T-cell (primary cell): ENCODE data around the gene SHB. TPM values are rescaled to one million over a fixed set of nuclear protein-coding genes. Genes with fewer than 3 reads are reported as not detected.

Experiments used
- ATAC-seq, 4 experiments: fragments of 200-7000 bp in 3 of 4; fragments of 150-1000 bp in 1 of 4; cut with Tn5 transposase; replicated peaks in 1 of 4; 1 replicate in 3 of 4; 2 replicates in 1 of 4; pipeline ENCODE4 v1.10.0; 2021; ENCODE audit warnings: moderate library complexity in 3 of 4, mild to moderate bottlenecking in 2 of 4, moderate number of reproducible peaks in 1 of 4
- CTCF ChIA-PET, 2 donors: fragments of 300-600 bp; sonication (Branson Sonifier 250); formaldehyde crosslinking; loops; one replicate each; lab custom pipeline; 2022; ENCODE audit warnings: antibody characterized with exemption in 2 of 2; lab: Charles Lee
- POLR2A ChIA-PET, 2 donors: fragments of 300-600 bp; sonication (Branson Sonifier 250); formaldehyde crosslinking; loops; one replicate each; lab custom pipeline; 2022; ENCODE audit warnings: antibody characterized with exemption in 2 of 2; lab: Charles Lee
- DNase-seq, 35 experiments: peaks; one replicate each; pipeline versions ENCODE4 v3.0.0 to v3.0.0-alpha.2; 2013 to 2023
- H3K27ac ChIP-seq: one replicate; pipeline ENCODE4 v1.5.1; 2013; ENCODE audit warnings: low read length
- H3K27me3 ChIP-seq, 2 experiments: replicated peaks in 1 of 2; 1 replicate in 1 of 2; 2 replicates in 1 of 2; pipeline versions ENCODE4 v1.6.1 to v1.7.0; 2013; ENCODE audit warnings: low read length in 1 of 2, mixed read lengths in 1 of 2; ENCODE audit not compliant: control insufficient read depth in 2 of 2, insufficient read depth in 2 of 2; ENCODE audit errors: extremely low read depth in 1 of 2
- H3K36me3 ChIP-seq, 2 donors: 1 replicate in 1 of 2; 2 replicates in 1 of 2; pipeline versions ENCODE4 v1.6.1 to v1.7.0; 2013; ENCODE audit warnings: low read length in 1 of 2; ENCODE audit not compliant: control insufficient read depth in 2 of 2, insufficient read depth in 1 of 2; ENCODE audit errors: extremely low read depth in 1 of 2
- H3K4me1 ChIP-seq, 2 experiments: 1 replicate in 1 of 2; 2 replicates in 1 of 2; pipeline versions ENCODE4 v1.6.1 to v1.7.0; 2013; ENCODE audit warnings: low read length in 2 of 2, mixed read lengths in 1 of 2; ENCODE audit not compliant: insufficient read depth in 2 of 2, control insufficient read depth in 1 of 2; ENCODE audit errors: extremely low read depth in 1 of 2
- H3K4me3 ChIP-seq, 2 donors: 1 replicate in 1 of 2; 2 replicates in 1 of 2; pipeline versions ENCODE4 v1.5.1 to v1.7.0; 2013; ENCODE audit warnings: mild to moderate bottlenecking in 2 of 2, low read length in 1 of 2, moderate library complexity in 1 of 2; ENCODE audit not compliant: control insufficient read depth in 1 of 2; ENCODE audit errors: extremely low read depth in 1 of 2
- H3K9me3 ChIP-seq: 2 replicates; pipeline ENCODE4 v1.7.0; 2013
- H3K27ac Mint-ChIP-seq, 2 donors: one replicate each; pipeline ENCODE4 v1.8.0; 2020 to 2021; ENCODE audit warnings: mild to moderate bottlenecking in 2 of 2, mixed read lengths in 2 of 2
- H3K27me3 Mint-ChIP-seq, 2 donors: one replicate each; pipeline ENCODE4 v1.8.0; 2021 to 2022; ENCODE audit warnings: mixed read lengths in 2 of 2
- H3K36me3 Mint-ChIP-seq: one replicate; pipeline ENCODE4 v1.8.0; 2021; ENCODE audit warnings: mixed read lengths
- H3K4me1 Mint-ChIP-seq, 3 donors: one replicate each; pipeline ENCODE4 v1.8.0; 2020 to 2022; ENCODE audit warnings: mixed read lengths in 3 of 3, mild to moderate bottlenecking in 1 of 3
- H3K4me3 Mint-ChIP-seq, 3 donors: one replicate each; pipeline ENCODE4 v1.8.0; 2020 to 2022; ENCODE audit warnings: mild to moderate bottlenecking in 3 of 3, mixed read lengths in 3 of 3, moderate library complexity in 3 of 3
- H3K9me3 Mint-ChIP-seq, 3 donors: one replicate each; pipeline ENCODE4 v1.8.0; 2020 to 2022; ENCODE audit warnings: mixed read lengths in 3 of 3
- WGBS: methylation state at CpG from one replicate; pipeline ENCODE4 v1.1.5; 2013; ENCODE audit warnings: missing lambda C conversion rate; ENCODE audit not compliant: insufficient coverage; 5-methylcytosine and 5-hydroxymethylcytosine counted together
- total RNA-seq, 35 experiments: library from RNA in 6 of 35; stranded (reverse) in 6 of 35; fragments of 120-200 nt in 1 of 35; gene quantifications; one replicate each; pipeline versions ENCODE4 v1.2.1 to v1.2.4 and lab custom pipeline; 2013 to 2026

The SHB gene
- total RNA-seq, 5 donors from 2014 or later (not counting 1 experiment from before 2014, with no cell fraction given): 1.2 to 1.5 (median 1.3) TPM

DNA sequence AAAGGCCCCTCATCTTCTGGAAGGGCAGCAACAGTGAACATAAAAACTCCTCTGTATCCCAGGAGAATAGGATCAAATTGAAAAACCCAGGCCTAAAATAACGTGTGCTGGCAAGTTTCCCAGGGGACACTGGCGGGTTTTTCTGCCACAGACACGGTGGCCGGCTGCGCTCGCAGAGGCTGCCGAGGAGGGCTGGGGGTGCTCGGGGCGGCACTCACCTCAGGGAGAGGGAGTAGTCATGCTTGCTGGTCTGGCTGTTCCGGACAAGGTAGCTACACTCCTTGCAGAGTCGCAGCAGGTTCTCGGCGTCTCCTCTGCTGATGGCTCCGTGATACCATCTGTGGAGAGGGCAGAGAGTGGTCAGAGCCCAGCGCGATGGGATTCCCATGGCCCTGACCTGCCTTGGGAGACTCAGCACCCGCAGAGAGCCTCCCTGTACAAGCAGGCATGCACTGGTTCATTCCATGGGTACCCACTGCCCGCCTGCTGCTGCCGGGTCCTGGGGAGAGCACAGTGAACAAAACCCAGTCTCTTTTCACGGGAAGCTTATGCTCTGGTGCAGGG, 120.5 kb downstream of the SHB start:
- Mint-ChIP-seq H3K27me3 (no peaks in the 10 kb centered on the region), H3K27ac (no peak overlapping the region), H3K9me3 (no peaks in the 10 kb centered on the region), H3K4me3 (no peak overlapping the region), H3K36me3 (no peaks in the 10 kb centered on the region), H3K4me1 (peaks cover 0 to 4% (median under 1%) of the 10 kb centered on the region in 3 donors)
- WGBS: 92% methylated on average over 14 of the region's 20 CpGs
- DNase-seq: no peak
- Histone ChIP-seq H3K9me3 (no peaks in the 10 kb centered on the region), H3K4me1 (peaks cover 0 to 2% of the 10 kb centered on the region in 2 experiments), H3K27me3 (peaks cover 0 to 4% of the 10 kb centered on the region in 2 experiments), H3K36me3 (no peaks in the 10 kb centered on the region), H3K27ac (no peak overlapping the region), H3K4me3 (no peak overlapping the region)
- CTCF ChIA-PET: no interaction called here
- no peak for ATAC-seq
- POLR2A ChIA-PET: no interaction called here

GRCh38 chr9:37947977-37948376, 121.0 kb downstream of the SHB start:
- no peak overlapping the region for H3K4me3 ChIP-seq

DNA sequence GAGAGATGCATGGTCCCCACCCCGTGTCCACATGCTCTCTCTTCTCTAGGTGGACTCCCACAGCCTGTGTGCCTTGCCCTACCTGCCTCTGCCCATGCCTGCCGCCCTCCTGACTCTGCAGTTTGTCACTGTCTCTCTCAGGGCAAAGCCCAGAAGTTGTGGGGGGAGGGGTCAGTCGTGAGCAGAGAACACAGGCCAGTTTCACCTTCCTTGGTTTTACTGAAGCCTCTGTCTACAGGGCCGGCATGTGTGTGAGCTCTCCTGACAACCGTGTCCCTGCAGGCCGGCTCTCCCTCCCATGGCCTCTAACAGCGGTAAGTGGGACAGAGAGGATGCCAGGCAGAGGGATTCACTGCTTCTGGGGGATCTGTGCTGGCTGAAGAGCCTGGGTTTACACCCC, 121.6 kb downstream of the SHB start:
- DNase-seq: no peak
- POLR2A ChIA-PET: no interaction called here
- H3K27me3 Mint-ChIP-seq: no peaks in the 10 kb centered on the region
- ATAC-seq: no peak
- Histone ChIP-seq H3K27me3 (peaks cover 0 to 4% of the 10 kb centered on the region in 2 experiments), H3K4me1 (no peaks in the 10 kb centered on the region), H3K36me3 (no peaks in the 10 kb centered on the region), H3K27ac (no peak overlapping the region), H3K9me3 (no peaks in the 10 kb centered on the region), H3K4me3 (no peak overlapping the region)
- 81% methylated on average over 6 of the region's 7 CpGs for WGBS
- CTCF ChIA-PET: no interaction called here
- H3K4me3 Mint-ChIP-seq: no peak overlapping the region
- no peaks in the 10 kb centered on the region for H3K9me3 Mint-ChIP-seq
- no peak overlapping the region for H3K27ac Mint-ChIP-seq
- H3K36me3 Mint-ChIP-seq: no peaks in the 10 kb centered on the region
- no peaks in the 10 kb centered on the region for H3K4me1 Mint-ChIP-seq

More at GRCh38 chr9:37947977-37948376, 121.0 kb downstream of the SHB start:
- ChIA-PET POLR2A (no interaction called here), CTCF (no interaction called here)
- Histone ChIP-seq H3K27me3 (peaks cover 0 to 4% of the 10 kb centered on the region in 2 experiments), H3K36me3 (no peaks in the 10 kb centered on the region), H3K9me3 (no peaks in the 10 kb centered on the region), H3K27ac (no peak overlapping the region), H3K4me1 (no peaks in the 10 kb centered on the region)
- no peaks in the 10 kb centered on the region for H3K36me3 Mint-ChIP-seq
- H3K4me3 Mint-ChIP-seq: no peak overlapping the region
- DNase-seq (no peak), ATAC-seq (no peak)
- 89% methylated on average over 9 of the region's 9 CpGs for WGBS
- no peak overlapping the region for H3K27ac Mint-ChIP-seq
- H3K4me1 Mint-ChIP-seq: no peaks in the 10 kb centered on the region
- no peaks in the 10 kb centered on the region for H3K27me3 Mint-ChIP-seq
- no peaks in the 10 kb centered on the region for H3K9me3 Mint-ChIP-seq

DNA sequence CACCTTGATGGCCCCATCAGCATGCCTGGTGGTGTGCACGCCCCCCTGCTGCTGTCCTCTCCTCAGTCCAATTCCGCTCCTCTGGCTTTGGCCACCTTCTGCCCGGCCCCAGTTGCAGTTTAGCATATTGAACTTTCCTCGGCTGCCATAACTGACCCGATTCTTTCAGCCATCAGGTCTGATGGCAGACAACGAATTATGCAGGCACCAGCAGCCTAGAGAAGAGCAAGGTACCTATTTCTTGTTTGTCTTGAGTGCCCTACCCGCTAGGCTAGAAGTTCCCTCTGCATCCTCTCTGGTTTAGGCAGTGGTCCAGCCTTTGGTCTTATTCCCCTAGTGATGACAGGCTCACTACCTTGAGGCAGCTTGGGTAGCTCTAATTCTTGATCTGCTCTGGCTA, 122.1 kb downstream of the SHB start:
- H3K4me3 Mint-ChIP-seq: no peak overlapping the region
- peaks cover 0 to 6% of the 10 kb centered on the region in 2 experiments for H3K27me3 ChIP-seq
- no peaks in the 10 kb centered on the region for H3K36me3 Mint-ChIP-seq
- H3K9me3 ChIP-seq: no peaks in the 10 kb centered on the region
- ChIA-PET POLR2A (no interaction called here), CTCF (no interaction called here)
- DNase-seq (no peak), ATAC-seq (no peak)
- H3K27me3 Mint-ChIP-seq: no peaks in the 10 kb centered on the region
- no peaks in the 10 kb centered on the region for H3K4me1 ChIP-seq
- no peaks in the 10 kb centered on the region for H3K36me3 ChIP-seq
- H3K4me3 ChIP-seq: no peak overlapping the region
- H3K27ac ChIP-seq: no peak overlapping the region
- H3K27ac Mint-ChIP-seq: no peak overlapping the region
- no peaks in the 10 kb centered on the region for H3K4me1 Mint-ChIP-seq
- no peaks in the 10 kb centered on the region for H3K9me3 Mint-ChIP-seq
- 85% methylated on average over 7 of the region's 7 CpGs for WGBS

- no peaks in the 10 kb centered on the region for H3K27me3 Mint-ChIP-seq
These were observed 123.0 kb downstream of the SHB start for GRCh38 chr9:37946041-37946440.

DNA sequence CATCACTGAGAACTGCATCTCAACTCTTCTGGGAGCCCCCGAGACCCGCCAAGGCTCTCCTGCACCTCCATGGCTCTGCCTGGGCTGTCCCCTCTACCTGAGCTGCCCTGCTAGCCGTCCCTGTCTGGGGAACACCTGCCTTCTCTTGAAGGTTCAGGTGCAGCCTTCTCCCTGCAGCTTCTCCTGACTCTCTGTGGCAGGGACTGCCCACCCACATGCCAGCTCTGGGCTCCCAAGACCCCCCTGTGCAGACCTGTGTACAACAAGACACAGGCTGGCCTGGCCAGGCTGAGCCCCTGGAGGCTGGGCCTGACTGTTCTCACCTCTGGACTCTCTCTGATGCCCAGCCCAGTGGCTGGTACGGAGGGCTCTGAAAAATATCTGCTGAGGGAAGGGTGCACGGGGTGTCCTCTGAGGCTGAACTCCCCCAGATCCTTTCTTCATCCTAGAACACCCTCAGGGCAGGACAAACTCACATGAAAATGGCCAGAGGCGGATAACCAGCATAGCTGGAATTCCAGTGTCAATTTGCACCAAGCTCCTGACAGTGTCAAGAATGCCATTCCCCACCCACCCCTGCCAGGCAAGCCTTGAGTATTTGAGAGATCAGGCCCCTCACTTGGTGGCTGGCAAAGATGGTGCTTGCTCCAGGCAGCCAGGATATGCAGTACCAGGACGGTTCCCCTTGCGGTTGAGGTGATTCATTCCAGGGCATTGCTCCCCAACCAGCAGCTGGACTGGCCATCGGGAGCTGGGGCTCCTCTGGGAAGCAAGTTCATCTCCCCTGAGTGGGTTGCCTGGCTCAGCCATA, 124.2 kb downstream of the SHB start:
- Histone ChIP-seq H3K4me3 (no peak overlapping the region), H3K36me3 (no peaks in the 10 kb centered on the region), H3K27me3 (peaks cover 0 to 8% of the 10 kb centered on the region in 2 experiments), H3K27ac (no peak overlapping the region), H3K9me3 (no peaks in the 10 kb centered on the region), H3K4me1 (no peaks in the 10 kb centered on the region)
- Mint-ChIP-seq H3K4me3 (no peak overlapping the region), H3K27me3 (no peaks in the 10 kb centered on the region), H3K9me3 (no peaks in the 10 kb centered on the region), H3K27ac (no peak overlapping the region), H3K4me1 (no peaks in the 10 kb centered on the region), H3K36me3 (no peaks in the 10 kb centered on the region)
- ATAC-seq (no peak), DNase-seq (no peak)
- 77% methylated on average over 7 of the region's 9 CpGs for WGBS
- CTCF ChIA-PET: no interaction called here
- POLR2A ChIA-PET: no interaction called here

More at GRCh38 chr9:37946041-37946440, 123.0 kb downstream of the SHB start:
- H3K4me1 Mint-ChIP-seq: no peaks in the 10 kb centered on the region
- ChIA-PET POLR2A (no interaction called here), CTCF (no interaction called here)
- Histone ChIP-seq H3K36me3 (no peaks in the 10 kb centered on the region), H3K27me3 (peaks cover 0 to 7% of the 10 kb centered on the region in 2 experiments), H3K4me3 (no peak overlapping the region), H3K27ac (no peak overlapping the region), H3K4me1 (no peaks in the 10 kb centered on the region), H3K9me3 (no peaks in the 10 kb centered on the region)
- no peak for DNase-seq
- H3K9me3 Mint-ChIP-seq: no peaks in the 10 kb centered on the region
- ATAC-seq: no peak
- H3K27ac Mint-ChIP-seq: no peak overlapping the region
- H3K4me3 Mint-ChIP-seq: no peak overlapping the region
- H3K36me3 Mint-ChIP-seq: no peaks in the 10 kb centered on the region
- 100% methylated on average over 4 of the region's 8 CpGs for WGBS
